NCI-H2081 (cell line): ENCODE results near the gene PRKCA.

Experiments used
- DNase-seq, 2 experiments: peaks; one replicate each; lab custom pipeline; 2025; lab: John Stamatoyannopoulos, UW

Gene PRKCA

GRCh38 chr17:66837885-66838665, 535.7 kb downstream of the PRKCA start:
- no peak for DNase-seq

GRCh38 chr17:66839616-66840015, 537.2 kb downstream of the PRKCA start:
- no peak for DNase-seq

- no peak for DNase-seq
Measured at GRCh38 chr17:66840061-66840460, 537.6 kb downstream of the PRKCA start.

GRCh38 chr17:66841328-66841727, 538.9 kb downstream of the PRKCA start:
- no peak for DNase-seq

GRCh38 chr17:66841744-66842143, 539.3 kb downstream of the PRKCA start:
- DNase-seq = no peak

GRCh38 chr17:66842505-66842904, 540.1 kb downstream of the PRKCA start:
- DNase-seq = no peak

GRCh38 chr17:66842959-66843358, 540.5 kb downstream of the PRKCA start:
- no peak for DNase-seq

GRCh38 chr17:66843627-66844026, 541.2 kb downstream of the PRKCA start:
- no peak for DNase-seq

- no peak for DNase-seq
Measured at GRCh38 chr17:66847704-66848103, 545.3 kb downstream of the PRKCA start.

GRCh38 chr17:66848496-66848895, 546.1 kb downstream of the PRKCA start:
- DNase-seq = no peak

- DNase-seq = no peak
Measured at GRCh38 chr17:66849032-66849655, 546.7 kb downstream of the PRKCA start.

GRCh38 chr17:66849851-66850580, 547.6 kb downstream of the PRKCA start:
- no peak for DNase-seq

- DNase-seq = no peak
Measured at GRCh38 chr17:66850692-66851091, 548.3 kb downstream of the PRKCA start.

GRCh38 chr17:66855204-66855603, 552.8 kb downstream of the PRKCA start:
- no peak for DNase-seq

- no peak for DNase-seq
Measured at GRCh38 chr17:66858226-66859083, 556.0 kb downstream of the PRKCA start.

- DNase-seq = no peak
Measured at GRCh38 chr17:66859353-66859752, 556.9 kb downstream of the PRKCA start.

- DNase-seq = no peak
Measured at GRCh38 chr17:66860204-66860603, 557.8 kb downstream of the PRKCA start.
